Activated CD4-positive, alpha-beta memory T cell treated with anti-CD3 and anti-CD28 coated beads for 36 hours (primary cell): ENCODE results near the gene LRMDA. TPM values are rescaled to one million over a fixed set of nuclear protein-coding genes. Genes with fewer than 3 reads are reported as not detected.
A peak's percentile ranks its signal among the peaks of the same experiment; 100 is the strongest.
"Not testable (repeated sequence)": the region's sequence is repeated elsewhere in the genome, so short reads cannot be mapped to it uniquely, and the experiment has no call there.

ENCODE experiments used
- CTCF ChIA-PET: fragments of 350-600 bp; sonication (Branson Sonifier 250); formaldehyde crosslinking; loops from one replicate; lab custom pipeline; 2021; ENCODE audit warnings: antibody characterized with exemption, inconsistent platforms; lab: Charles Lee
- POLR2A ChIA-PET: fragments of 350-600 bp; sonication (Branson Sonifier 250); formaldehyde crosslinking; loops from one replicate; lab custom pipeline; 2021; ENCODE audit warnings: antibody characterized with exemption; lab: Charles Lee
- DNase-seq: peaks from one replicate; pipeline ENCODE4 v3.0.0-alpha.2; 2020
- H3K27ac Mint-ChIP-seq: one replicate; pipeline ENCODE4 v1.8.0; 2021; ENCODE audit warnings: mixed read lengths
- H3K27me3 Mint-ChIP-seq: one replicate; pipeline ENCODE4 v1.8.0; 2021; ENCODE audit warnings: mixed read lengths
- H3K36me3 Mint-ChIP-seq: one replicate; pipeline ENCODE4 v1.8.0; 2021; ENCODE audit warnings: mixed read lengths
- H3K4me1 Mint-ChIP-seq: one replicate; pipeline ENCODE4 v1.8.0; 2021; ENCODE audit warnings: low read depth, mixed read lengths
- H3K4me3 Mint-ChIP-seq: one replicate; pipeline ENCODE4 v1.8.0; 2021; ENCODE audit warnings: mild to moderate bottlenecking, mixed read lengths
- H3K9me3 Mint-ChIP-seq: one replicate; pipeline ENCODE4 v1.8.0; 2021; ENCODE audit warnings: mixed read lengths
- intact Hi-C: fragments of 100-400 bp; cut with micrococcal nuclease; formaldehyde crosslinking; loops from one replicate; pipeline ENCODE4 v1.15.1; 2023
- total RNA-seq, 2 experiments: library from RNA; stranded (reverse); gene quantifications; one replicate each; pipeline ENCODE4 v1.2.3, GENCODE V29; 2021

The LRMDA gene
- total RNA-seq, 2 experiments from 2014 or later, result not detected

GRCh38 chr10:75766106-75766505 is 334.7 kb downstream of the LRMDA start:
- Mint-ChIP-seq H3K4me3 (no peak overlapping the region), H3K27me3 (no peaks in the 10 kb centered on the region), H3K36me3 (no peaks in the 10 kb centered on the region), H3K9me3 (no peaks in the 10 kb centered on the region), H3K27ac (no peak overlapping the region), H3K4me1 (no peaks in the 10 kb centered on the region)
- intact Hi-C loops, result no loop called here
- ChIA-PET CTCF (no interaction called here), POLR2A (no interaction called here)
- DNase-seq, result no peak

GRCh38 chr10:75766752-75767151 is 335.3 kb downstream of the LRMDA start:
- H3K4me3 Mint-ChIP-seq, H3K4me1 Mint-ChIP-seq, H3K36me3 Mint-ChIP-seq, intact Hi-C loops, CTCF ChIA-PET, POLR2A ChIA-PET, H3K27me3 Mint-ChIP-seq, H3K27ac Mint-ChIP-seq, DNase-seq, H3K9me3 Mint-ChIP-seq: not testable (repeated sequence)

GRCh38 chr10:75770626-75771081 is 339.2 kb downstream of the LRMDA start:
- Mint-ChIP-seq H3K4me1 (peaks cover 12% of the 10 kb centered on the region), H3K27me3 (no peaks in the 10 kb centered on the region), H3K9me3 (no peaks in the 10 kb centered on the region), H3K27ac (no peak overlapping the region), H3K4me3 (no peak overlapping the region), H3K36me3 (no peaks in the 10 kb centered on the region)
- DNase-seq, result no peak
- intact Hi-C loops, result no loop called here
- ChIA-PET POLR2A (no interaction called here), CTCF (no interaction called here)

GRCh38 chr10:75771606-75772005 is 340.2 kb downstream of the LRMDA start:
- ChIA-PET POLR2A (no interaction called here), CTCF (no interaction called here)
- no peak for DNase-seq
- Mint-ChIP-seq H3K36me3 (no peaks in the 10 kb centered on the region), H3K4me3 (no peak overlapping the region), H3K27me3 (no peaks in the 10 kb centered on the region), H3K4me1 (peaks cover 12% of the 10 kb centered on the region), H3K27ac (no peak overlapping the region), H3K9me3 (no peaks in the 10 kb centered on the region)
- intact Hi-C loops, result no loop called here

GRCh38 chr10:75772153-75772887 is 340.9 kb downstream of the LRMDA start:
- Mint-ChIP-seq H3K9me3 (no peaks in the 10 kb centered on the region), H3K4me1 (peaks cover 12% of the 10 kb centered on the region), H3K27ac (no peak overlapping the region), H3K27me3 (no peaks in the 10 kb centered on the region), H3K4me3 (peak overlapping the region; percentile 52), H3K36me3 (no peaks in the 10 kb centered on the region)
- ChIA-PET POLR2A (no interaction called here), CTCF (no interaction called here)
- DNase-seq, result no peak
- intact Hi-C loops, result no loop called here

GRCh38 chr10:75773231-75773780 is 341.9 kb downstream of the LRMDA start:
- intact Hi-C loops, result no loop called here
- CTCF ChIA-PET, result no interaction called here
- Mint-ChIP-seq H3K36me3 (no peaks in the 10 kb centered on the region), H3K27ac (no peak overlapping the region), H3K27me3 (no peaks in the 10 kb centered on the region), H3K4me1 (peaks cover 12% of the 10 kb centered on the region), H3K9me3 (no peaks in the 10 kb centered on the region), H3K4me3 (no peak overlapping the region)
- POLR2A ChIA-PET, result interaction anchor here (0.9 kb wide), 1 partner anchor 9 kb away, joined by 3 read pairs; no protein-coding TSS in a partner anchor
- no peak for DNase-seq

GRCh38 chr10:75773813-75774782 is 342.7 kb downstream of the LRMDA start:
- Mint-ChIP-seq H3K9me3 (no peaks in the 10 kb centered on the region), H3K27ac (no peak overlapping the region), H3K4me3 (no peak overlapping the region), H3K27me3 (no peaks in the 10 kb centered on the region), H3K4me1 (peaks cover 12% of the 10 kb centered on the region), H3K36me3 (no peaks in the 10 kb centered on the region)
- ChIA-PET POLR2A (interaction anchor here (0.9 kb wide), 1 partner anchor 10 kb away, joined by 3 read pairs; no protein-coding TSS in a partner anchor), CTCF (interaction anchor here (0.7 kb wide), 1 partner anchor 1228 kb away, joined by 3 read pairs; no protein-coding TSS in a partner anchor)
- no peak for DNase-seq
- intact Hi-C loops, result no loop called here

GRCh38 chr10:75774783-75775490 is 343.5 kb downstream of the LRMDA start:
- Mint-ChIP-seq H3K9me3 (no peaks in the 10 kb centered on the region), H3K27me3 (peaks cover 3% of the 10 kb centered on the region), H3K27ac (no peak overlapping the region), H3K36me3 (no peaks in the 10 kb centered on the region), H3K4me3 (no peak overlapping the region), H3K4me1 (peaks cover 12% of the 10 kb centered on the region)
- POLR2A ChIA-PET, result no interaction called here
- CTCF ChIA-PET, result interaction anchor here (0.7 kb wide), 1 partner anchor 1228 kb away, joined by 3 read pairs; no protein-coding TSS in a partner anchor
- intact Hi-C loops, result no loop called here
- no peak for DNase-seq

GRCh38 chr10:75776738-75777504 is 345.5 kb downstream of the LRMDA start:
- DNase-seq, result no peak
- Mint-ChIP-seq H3K4me1 (peaks cover 6% of the 10 kb centered on the region), H3K9me3 (no peaks in the 10 kb centered on the region), H3K4me3 (no peak overlapping the region), H3K27me3 (peaks cover 5% of the 10 kb centered on the region), H3K36me3 (no peaks in the 10 kb centered on the region), H3K27ac (no peak overlapping the region)
- ChIA-PET POLR2A (interaction anchor here (0.6 kb wide), 1 partner anchor 431 kb away, joined by 3 read pairs; no protein-coding TSS in a partner anchor), CTCF (no interaction called here)
- intact Hi-C loops, result no loop called here

- CTCF ChIA-PET, result no interaction called here
- H3K4me1 Mint-ChIP-seq, result no peaks in the 10 kb centered on the region
- no peak overlapping the region for H3K4me3 Mint-ChIP-seq
- DNase-seq, result no peak
- H3K27me3 Mint-ChIP-seq, result peaks cover 10% of the 10 kb centered on the region
- H3K36me3 Mint-ChIP-seq, result no peaks in the 10 kb centered on the region
- POLR2A ChIA-PET, result no interaction called here
- intact Hi-C loops, result no loop called here
- H3K27ac Mint-ChIP-seq, result no peak overlapping the region
- H3K9me3 Mint-ChIP-seq, result no peaks in the 10 kb centered on the region
These were observed 347.2 kb downstream of the LRMDA start for GRCh38 chr10:75778665-75779064.

GRCh38 chr10:75779276-75779675 is 347.9 kb downstream of the LRMDA start:
- no peak for DNase-seq
- POLR2A ChIA-PET, result no interaction called here
- intact Hi-C loops, result no loop called here
- CTCF ChIA-PET, result no interaction called here
- Mint-ChIP-seq H3K36me3 (no peaks in the 10 kb centered on the region), H3K27ac (no peak overlapping the region), H3K9me3 (no peaks in the 10 kb centered on the region), H3K27me3 (peaks cover 15% of the 10 kb centered on the region), H3K4me3 (no peak overlapping the region), H3K4me1 (no peaks in the 10 kb centered on the region)
